Stimulated activated memory B cell treated with anti-CD40 and anti-IgM and Interleukin-4, amounts not matched to agents 10 μg/mL and 1 μg/mL and 100 μg/mL, for 72 hours (primary cell): ENCODE measurements around the gene NR4A1.
A peak's percentile ranks its signal among the peaks of the same experiment; 100 is the strongest.

Experiments
- ATAC-seq: fragments of 150-1000 bp; cut with Tn5 transposase; 2 replicates; pipeline ENCODE4 v1.10.0; 2021
- H3K27ac Mint-ChIP-seq: one replicate; pipeline ENCODE4 v1.8.0; 2022; ENCODE audit warnings: mild to moderate bottlenecking, mixed read lengths
- H3K27me3 Mint-ChIP-seq: one replicate; pipeline ENCODE4 v1.8.0; 2022; ENCODE audit warnings: mixed read lengths
- H3K36me3 Mint-ChIP-seq: one replicate; pipeline ENCODE4 v1.8.0; 2022; ENCODE audit warnings: mixed read lengths
- H3K4me1 Mint-ChIP-seq: one replicate; pipeline ENCODE4 v1.8.0; 2022; ENCODE audit warnings: mixed read lengths
- H3K4me3 Mint-ChIP-seq: one replicate; pipeline ENCODE4 v1.8.0; 2022; ENCODE audit warnings: mild to moderate bottlenecking, moderate library complexity, mixed read lengths
- H3K9me3 Mint-ChIP-seq: one replicate; pipeline ENCODE4 v1.8.0; 2022; ENCODE audit warnings: mixed read lengths

NR4A1 gene

DNA sequence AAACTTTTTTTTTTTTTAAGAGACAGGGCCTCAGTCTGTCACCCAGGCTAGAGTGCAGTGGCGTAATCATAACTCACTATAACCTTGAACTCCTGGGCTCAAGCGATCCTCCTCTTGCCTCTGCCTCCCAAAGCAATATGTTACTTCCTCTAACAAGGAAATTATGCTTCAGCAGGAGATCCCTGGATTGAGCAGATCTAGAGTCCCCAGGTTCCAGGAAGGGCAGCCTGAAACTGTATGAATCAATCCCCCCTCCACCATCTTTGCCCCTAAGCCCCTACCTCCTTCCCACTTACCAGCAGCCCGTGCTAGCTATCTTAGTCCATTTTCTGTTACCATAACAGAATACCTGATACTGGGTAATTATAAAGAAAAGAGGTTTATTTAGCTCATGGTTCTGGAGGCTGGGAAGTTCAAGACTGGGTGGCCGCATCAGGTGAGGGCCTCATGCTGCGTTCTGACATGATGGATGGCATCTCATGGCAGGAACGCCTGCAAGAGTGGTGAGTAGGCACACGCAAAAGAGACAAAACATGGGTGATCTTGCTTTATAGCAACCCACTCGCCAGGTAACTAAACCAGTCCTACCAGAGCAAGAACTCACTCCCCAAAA, 39.5 kb upstream of the NR4A1 start:
- Mint-ChIP-seq H3K27ac (no peak overlapping the region), H3K4me1 (peaks cover 38% of the 10 kb centered on the region), H3K36me3 (peaks cover 60% of the 10 kb centered on the region), H3K27me3 (no peaks in the 10 kb centered on the region), H3K9me3 (no peaks in the 10 kb centered on the region), H3K4me3 (no peak overlapping the region)
- no peak for ATAC-seq

DNA sequence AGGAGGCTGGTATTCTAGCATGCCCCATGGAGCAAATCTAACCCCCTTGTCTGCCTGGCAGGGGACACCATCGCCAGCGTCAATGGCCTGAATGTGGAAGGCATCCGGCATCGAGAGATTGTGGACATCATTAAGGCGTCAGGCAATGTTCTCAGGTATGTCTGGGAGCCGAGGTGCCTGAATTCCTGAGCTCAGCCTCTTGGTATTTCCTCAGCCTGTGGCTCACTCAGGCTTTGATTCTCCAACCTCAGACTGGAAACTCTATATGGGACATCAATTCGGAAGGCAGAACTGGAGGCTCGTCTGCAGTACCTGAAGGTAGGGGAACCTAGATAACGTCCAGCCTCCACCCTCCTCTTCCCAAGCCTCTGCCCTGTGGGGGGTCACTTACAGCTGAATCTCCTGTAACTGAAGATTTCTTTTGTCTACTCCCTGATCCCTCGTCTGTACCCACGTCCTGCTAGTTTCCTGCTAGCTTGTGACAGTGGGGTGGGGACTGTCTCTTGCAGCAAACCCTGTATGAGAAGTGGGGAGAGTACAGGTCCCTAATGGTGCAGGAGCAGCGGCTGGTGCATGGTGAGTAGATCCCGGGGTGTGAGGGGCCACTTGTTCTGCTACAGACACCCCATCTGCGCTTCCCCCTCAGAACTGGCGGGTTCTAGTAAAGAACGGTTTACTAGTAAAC, 37.5 kb upstream of the NR4A1 start:
- H3K36me3 Mint-ChIP-seq, result peaks cover 44% of the 10 kb centered on the region

DNA sequence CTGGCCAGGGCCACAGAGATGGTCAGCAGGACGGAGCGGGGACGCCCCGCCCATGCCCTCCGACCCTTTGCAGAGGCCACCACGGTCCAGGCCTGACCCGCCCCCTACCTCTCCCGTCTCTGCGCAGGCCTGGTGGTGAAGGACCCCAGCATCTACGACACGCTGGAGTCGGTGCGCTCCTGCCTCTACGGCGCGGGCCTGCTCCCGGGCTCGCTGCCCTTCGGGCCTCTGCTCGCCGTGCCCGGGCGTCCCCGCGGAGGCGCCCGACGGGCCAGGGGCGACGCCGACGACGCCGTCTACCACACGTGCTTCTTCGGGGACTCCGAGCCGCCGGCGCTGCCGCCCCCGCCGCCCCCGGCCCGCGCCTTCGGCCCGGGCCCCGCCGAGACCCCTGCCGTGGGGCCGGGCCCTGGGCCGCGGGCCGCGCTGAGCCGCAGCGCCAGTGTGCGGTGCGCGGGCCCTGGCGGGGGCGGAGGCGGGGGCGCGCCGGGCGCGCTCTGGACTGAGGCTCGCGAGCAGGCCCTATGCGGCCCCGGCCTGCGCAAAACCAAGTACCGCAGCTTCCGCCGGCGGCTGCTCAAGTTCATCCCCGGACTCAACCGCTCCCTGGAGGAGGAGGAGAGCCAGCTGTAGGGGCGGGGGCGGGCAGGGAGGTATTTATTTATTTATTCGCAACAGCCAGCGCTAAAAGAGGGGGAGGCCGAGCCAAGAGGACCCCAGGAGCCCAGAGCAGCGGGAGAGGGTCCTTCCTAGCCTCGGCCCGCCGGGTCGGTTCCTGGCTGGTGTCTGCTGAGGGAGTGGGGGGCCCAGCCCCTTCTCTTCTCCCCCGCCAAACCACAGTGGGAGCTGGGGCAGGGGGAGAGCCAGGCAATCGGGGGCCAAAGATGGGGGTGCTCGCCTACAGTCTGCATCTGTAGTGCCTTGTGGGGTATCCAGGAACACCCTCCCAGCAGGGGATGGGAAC, 36.4 kb upstream of the NR4A1 start:
- Mint-ChIP-seq H3K4me3 (no peak overlapping the region), H3K27ac (no peak overlapping the region), H3K4me1 (peaks cover 15% of the 10 kb centered on the region), H3K36me3 (peaks cover 37% of the 10 kb centered on the region), H3K9me3 (no peaks in the 10 kb centered on the region), H3K27me3 (no peaks in the 10 kb centered on the region)
- ATAC-seq, result peak; percentile 67

More for the DNA sequence above, 37.5 kb upstream of the NR4A1 start:
- no peak overlapping the region for H3K27ac Mint-ChIP-seq
- no peaks in the 10 kb centered on the region for H3K27me3 Mint-ChIP-seq
- H3K4me1 Mint-ChIP-seq, result peaks cover 24% of the 10 kb centered on the region
- H3K4me3 Mint-ChIP-seq, result no peak overlapping the region
- no peak for ATAC-seq
- no peaks in the 10 kb centered on the region for H3K9me3 Mint-ChIP-seq

DNA sequence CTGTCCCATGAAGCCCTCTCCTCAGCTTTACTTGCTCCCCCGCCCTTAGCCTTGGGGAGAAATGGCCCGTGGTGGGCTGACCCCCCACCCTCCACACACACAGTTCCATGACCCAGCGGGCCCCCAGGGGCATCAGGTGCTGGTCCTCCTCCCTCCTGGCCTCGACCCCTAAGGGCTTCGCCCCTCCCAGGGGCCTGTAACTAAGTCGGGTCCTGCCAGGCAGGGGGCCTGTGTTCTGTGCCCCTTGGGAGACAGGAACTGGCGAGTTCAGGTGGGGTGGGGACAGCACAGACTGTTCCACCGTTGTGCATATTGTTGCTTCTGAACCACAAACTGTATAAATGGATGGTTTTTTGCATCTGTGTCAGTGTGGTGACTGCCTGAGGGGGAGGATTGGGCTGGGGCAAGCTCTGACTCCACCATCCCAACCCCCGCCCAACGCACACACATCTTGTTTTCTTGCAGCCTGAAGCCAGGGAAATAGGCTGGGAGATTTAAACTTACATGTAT, 35.7 kb upstream of the NR4A1 start:
- ATAC-seq, result no peak
- no peaks in the 10 kb centered on the region for H3K27me3 Mint-ChIP-seq
- H3K4me3 Mint-ChIP-seq, result no peak overlapping the region
- peaks cover 23% of the 10 kb centered on the region for H3K4me1 Mint-ChIP-seq
- no peak overlapping the region for H3K27ac Mint-ChIP-seq
- no peaks in the 10 kb centered on the region for H3K9me3 Mint-ChIP-seq
- H3K36me3 Mint-ChIP-seq, result peaks cover 36% of the 10 kb centered on the region

DNA sequence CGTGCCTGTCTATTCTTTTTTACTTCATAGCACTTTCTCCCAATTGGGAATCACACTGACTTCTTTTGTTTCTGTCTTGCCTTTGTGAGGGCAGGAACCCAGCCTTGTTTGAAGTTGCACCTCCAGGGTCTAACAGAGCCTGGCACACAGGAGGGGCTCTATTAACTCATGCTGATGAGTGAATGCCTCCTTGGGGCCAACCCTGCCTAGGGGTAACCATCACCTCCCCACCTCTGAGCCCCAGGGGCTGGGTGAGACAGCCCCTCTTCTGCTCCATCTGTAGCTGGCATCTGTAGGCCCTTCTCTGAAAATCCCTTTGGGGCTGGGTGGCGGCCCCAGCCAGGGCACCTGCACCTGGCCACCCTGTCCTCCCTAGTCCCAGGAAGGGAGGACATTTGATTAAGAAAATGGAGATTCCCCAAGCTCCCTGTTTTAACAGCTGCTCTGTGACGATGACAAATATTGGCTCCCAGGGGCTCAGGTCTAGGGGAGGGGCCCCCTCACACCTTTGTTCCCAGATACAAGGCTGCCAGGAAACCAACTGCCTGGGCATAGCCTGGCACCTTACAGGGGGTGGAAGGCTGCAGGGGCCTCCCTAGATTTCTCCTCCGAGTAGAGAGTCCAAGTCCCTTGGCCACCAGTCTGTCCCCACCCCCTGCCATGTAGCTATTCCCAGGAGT, 32.7 kb upstream of the NR4A1 start:
- H3K4me3 Mint-ChIP-seq, result no peak overlapping the region
- ATAC-seq, result no peak
- H3K27me3 Mint-ChIP-seq, result no peaks in the 10 kb centered on the region
- H3K9me3 Mint-ChIP-seq, result no peaks in the 10 kb centered on the region
- H3K4me1 Mint-ChIP-seq, result peaks cover 38% of the 10 kb centered on the region
- H3K36me3 Mint-ChIP-seq, result peaks cover 12% of the 10 kb centered on the region
- H3K27ac Mint-ChIP-seq, result peak overlapping the region; percentile 51

DNA sequence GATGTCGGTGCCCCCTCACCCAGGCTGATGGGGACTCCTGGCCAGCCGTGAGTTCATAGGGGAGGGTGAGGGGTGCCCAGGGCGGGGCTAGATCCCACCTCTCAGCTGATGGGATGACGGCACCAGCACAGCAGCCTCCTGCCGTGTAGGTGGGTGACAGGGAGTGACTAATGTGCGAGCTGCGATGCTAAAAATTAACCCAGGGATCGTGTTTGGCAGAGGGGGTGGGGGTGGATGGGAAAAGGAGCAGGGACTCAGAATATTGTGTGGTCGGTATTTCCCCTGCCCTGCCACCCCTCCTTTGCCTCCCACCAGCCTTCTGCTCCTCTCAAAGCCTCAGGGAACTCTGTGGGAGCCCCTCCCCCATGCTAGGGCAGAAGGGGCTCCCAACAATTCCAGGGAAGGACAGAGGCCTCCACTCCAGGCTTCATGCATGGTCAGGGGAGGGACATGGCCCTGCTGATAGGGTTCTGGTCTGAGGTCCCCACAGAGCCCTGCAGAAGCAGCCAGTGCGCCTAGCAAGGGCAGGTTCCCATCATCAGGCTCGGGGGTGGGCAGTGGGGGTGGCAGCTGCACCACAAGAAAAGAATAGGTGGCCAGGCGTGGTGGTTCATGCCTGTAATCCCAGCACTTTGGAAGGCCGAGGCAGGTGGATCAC, 32.0 kb upstream of the NR4A1 start:
- no peak for ATAC-seq
- H3K27ac Mint-ChIP-seq, result peak overlapping the region; percentile 51
- H3K4me3 Mint-ChIP-seq, result no peak overlapping the region

DNA sequence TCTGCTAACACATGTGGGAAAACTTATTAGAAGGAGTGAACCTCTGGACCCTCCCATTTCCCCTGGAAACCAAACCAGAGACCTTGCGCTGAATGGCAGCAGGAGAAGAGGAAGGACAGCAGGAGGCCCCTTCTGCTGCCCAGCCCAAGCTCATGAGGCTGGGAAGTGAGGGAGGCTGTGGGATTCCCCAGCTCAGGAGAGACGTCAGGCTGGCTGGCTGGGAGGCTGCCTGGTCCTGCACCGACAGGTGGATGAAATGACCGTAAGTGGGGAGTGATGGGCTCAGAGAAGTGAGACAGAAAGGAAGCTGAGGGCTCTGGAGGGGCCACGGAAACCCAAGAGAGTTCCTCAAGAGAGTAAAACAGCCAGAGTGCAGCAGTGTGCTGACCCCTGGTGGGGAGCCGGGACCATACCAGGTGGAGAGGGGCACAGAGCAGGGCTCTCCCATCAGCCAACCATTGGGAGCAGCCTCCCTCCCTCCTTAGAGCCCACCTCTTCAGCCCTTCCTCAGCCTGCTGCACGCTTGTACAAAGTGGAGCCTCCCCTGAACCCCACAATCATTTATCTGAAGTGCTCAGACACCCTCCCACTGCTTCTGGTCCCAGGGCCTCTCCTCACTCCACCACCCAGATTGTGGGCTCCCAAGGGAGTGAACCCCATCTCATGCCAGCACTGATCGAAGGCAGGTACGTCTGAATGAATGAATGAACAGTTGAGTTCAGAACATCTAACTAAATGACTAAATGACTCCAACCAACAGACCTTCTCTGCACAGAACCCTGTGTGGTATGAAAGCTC, 30.5 kb upstream of the NR4A1 start:
- Mint-ChIP-seq H3K27ac (peak overlapping the region; percentile 29), H3K36me3 (peaks cover under 1% of the 10 kb centered on the region), H3K4me1 (peaks cover 57% of the 10 kb centered on the region), H3K4me3 (peak overlapping the region; percentile 45), H3K27me3 (no peaks in the 10 kb centered on the region), H3K9me3 (no peaks in the 10 kb centered on the region)
- peak; percentile 65 for ATAC-seq

More for the DNA sequence above, 32.0 kb upstream of the NR4A1 start:
- H3K27me3 Mint-ChIP-seq, result no peaks in the 10 kb centered on the region
- peaks cover 45% of the 10 kb centered on the region for H3K4me1 Mint-ChIP-seq
- no peaks in the 10 kb centered on the region for H3K9me3 Mint-ChIP-seq
- peaks cover 5% of the 10 kb centered on the region for H3K36me3 Mint-ChIP-seq

DNA sequence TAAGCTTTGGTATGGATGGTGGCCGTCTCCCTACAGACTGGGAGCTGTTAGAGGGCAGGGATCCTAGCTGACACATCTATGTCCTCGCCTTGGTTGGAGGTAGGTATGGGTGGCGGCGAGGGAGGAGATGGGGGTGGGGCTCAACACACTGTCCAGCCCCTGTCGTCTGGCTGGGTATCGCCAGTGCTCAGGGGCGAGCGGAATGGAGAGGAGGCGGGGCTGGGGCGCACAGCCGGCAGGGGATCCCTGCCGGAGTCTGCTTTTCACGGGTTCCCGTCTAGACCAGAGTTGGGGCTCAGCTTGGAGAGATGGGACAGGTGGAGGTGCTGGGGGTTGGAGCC, 28.4 kb upstream of the NR4A1 start:
- Mint-ChIP-seq H3K36me3 (no peaks in the 10 kb centered on the region), H3K27me3 (no peaks in the 10 kb centered on the region), H3K27ac (peak overlapping the region; percentile 78), H3K4me3 (peak overlapping the region; percentile 81), H3K9me3 (no peaks in the 10 kb centered on the region), H3K4me1 (peaks cover 59% of the 10 kb centered on the region)
- ATAC-seq, result peak; percentile 28

DNA sequence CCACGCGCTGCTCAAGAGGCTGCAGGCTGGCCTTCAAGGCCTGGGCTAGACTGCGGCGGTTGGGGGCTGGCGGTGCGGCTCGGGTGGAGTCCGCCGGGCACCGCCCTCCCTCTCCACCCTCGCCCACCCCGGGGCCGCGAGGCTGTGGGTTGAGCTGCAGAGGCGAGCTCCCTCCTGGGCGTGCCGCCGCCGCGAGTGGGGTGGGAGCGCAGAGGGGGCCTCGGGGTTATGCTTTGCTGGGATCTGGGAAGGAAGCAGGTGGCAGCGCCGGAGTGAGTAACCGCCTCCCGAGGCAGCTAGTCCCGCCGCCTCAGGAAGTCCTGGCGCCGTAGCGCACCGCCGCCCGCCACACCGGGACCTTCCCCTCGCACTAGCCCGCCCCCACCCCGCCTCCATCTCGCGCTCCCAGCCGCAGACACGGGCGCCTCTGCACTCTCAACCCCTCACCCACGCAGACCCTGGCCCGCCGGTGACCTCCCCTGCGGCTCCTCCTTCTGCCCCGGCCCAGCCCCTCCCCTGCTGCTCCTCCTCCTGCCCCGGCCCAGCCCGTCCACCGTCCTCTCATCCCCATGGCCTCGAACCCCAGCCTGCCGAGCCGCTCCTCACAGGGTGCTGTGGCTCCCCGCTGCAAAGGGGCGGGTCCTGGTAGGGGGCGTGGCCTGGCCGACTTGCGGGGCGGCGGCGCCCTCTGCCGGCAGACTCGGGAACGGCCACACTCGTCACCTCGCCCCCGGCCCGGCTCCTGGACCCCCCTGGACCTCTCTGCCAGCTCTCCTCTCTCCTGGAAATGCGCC, 27.9 kb upstream of the NR4A1 start:
- ATAC-seq, result peak; percentile 83
- Mint-ChIP-seq H3K27ac (peak overlapping the region; percentile 78), H3K4me1 (peaks cover 60% of the 10 kb centered on the region), H3K9me3 (no peaks in the 10 kb centered on the region), H3K27me3 (no peaks in the 10 kb centered on the region), H3K36me3 (no peaks in the 10 kb centered on the region), H3K4me3 (peak overlapping the region; percentile 81)

DNA sequence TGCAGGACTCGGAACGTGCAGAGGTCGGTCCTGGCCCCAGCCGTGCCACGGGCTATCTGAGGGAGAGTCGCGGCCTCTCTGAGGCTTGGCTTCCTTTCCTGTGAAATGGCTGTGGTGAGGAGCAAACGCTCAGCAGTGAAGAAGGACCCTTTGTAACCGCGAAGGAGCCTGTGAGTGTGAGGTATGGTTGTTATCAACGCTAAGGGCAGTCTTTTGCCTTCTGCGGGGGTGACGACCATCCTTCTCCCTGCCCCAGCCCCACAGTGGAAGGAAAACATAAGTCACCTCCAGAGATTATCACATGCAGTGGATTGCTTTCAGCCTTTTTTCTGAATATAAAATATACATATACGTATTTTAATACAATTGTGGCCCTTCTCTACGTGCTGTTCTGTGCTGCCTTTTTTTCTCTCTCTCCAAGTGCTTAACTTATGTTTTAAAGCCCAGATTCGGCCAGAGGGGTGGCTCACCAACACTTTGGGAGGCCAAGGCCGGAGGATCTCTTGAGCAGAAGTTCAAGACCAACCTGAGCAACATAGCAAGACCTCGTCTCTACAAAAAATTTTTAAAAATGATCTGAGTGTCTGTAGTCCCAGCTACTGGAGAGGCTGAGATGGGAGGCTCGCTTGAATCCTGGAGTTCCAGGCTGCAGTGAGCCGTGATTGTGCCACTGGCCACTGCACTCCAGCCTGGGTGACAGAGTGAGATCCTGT, 27.1 kb upstream of the NR4A1 start:
- Mint-ChIP-seq H3K9me3 (no peaks in the 10 kb centered on the region), H3K4me1 (peaks cover 60% of the 10 kb centered on the region), H3K36me3 (no peaks in the 10 kb centered on the region), H3K4me3 (peak overlapping the region; percentile 81), H3K27ac (peak overlapping the region; percentile 78), H3K27me3 (no peaks in the 10 kb centered on the region)
- ATAC-seq, result no peak

DNA sequence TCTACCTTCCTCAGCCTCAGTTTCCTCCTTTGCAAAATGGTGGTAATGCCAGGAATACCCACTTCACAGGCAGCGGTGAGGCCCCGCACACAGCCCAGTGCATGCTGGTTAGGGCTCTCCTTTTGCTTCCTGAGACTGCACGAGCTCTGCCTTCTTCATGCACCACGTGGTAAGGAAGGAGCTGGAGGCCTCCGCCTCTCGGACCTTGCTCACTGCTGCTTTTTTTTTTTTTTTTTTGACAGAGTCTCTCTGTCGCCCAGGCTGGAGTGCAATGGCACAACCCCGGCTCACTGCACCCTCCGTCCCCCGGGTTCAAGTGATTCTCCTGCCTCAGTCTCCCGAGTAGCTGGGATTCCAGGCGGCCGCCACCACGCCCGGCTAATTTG, 26.4 kb upstream of the NR4A1 start:
- H3K27me3 Mint-ChIP-seq, result no peaks in the 10 kb centered on the region
- no peaks in the 10 kb centered on the region for H3K9me3 Mint-ChIP-seq
- peaks cover 62% of the 10 kb centered on the region for H3K4me1 Mint-ChIP-seq
- no peak overlapping the region for H3K4me3 Mint-ChIP-seq
- no peaks in the 10 kb centered on the region for H3K36me3 Mint-ChIP-seq
- peak overlapping the region; percentile 78 for H3K27ac Mint-ChIP-seq
- ATAC-seq, result no peak

DNA sequence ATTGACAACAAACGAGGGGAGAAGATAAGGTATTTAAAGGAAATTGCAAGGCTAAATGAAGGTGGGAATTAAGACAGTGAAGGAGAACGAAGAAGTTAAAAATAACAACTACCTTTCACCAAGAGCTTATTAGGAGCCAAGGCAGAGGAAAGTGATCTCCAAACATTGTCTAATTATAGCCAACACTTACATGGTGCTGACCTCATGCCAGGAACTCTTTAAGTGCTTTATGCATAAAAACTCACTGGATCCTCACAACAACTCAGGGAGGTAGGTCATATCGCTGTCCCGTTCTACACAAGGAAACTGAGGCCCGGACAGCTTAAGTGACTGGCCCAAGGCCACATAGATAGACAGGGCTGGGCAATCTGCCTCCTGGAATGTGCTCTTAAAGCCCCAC, 25.0 kb upstream of the NR4A1 start:
- Mint-ChIP-seq H3K27ac (peak overlapping the region; percentile 78), H3K4me1 (peaks cover 51% of the 10 kb centered on the region), H3K27me3 (no peaks in the 10 kb centered on the region), H3K36me3 (no peaks in the 10 kb centered on the region), H3K4me3 (no peak overlapping the region), H3K9me3 (no peaks in the 10 kb centered on the region)
- ATAC-seq, result no peak
